ENCODE measurements around the gene CDK8. TPM values are rescaled to one million over a fixed set of nuclear protein-coding genes. Genes with fewer than 3 reads are reported as not detected.

CDK8 gene
- total and polyA plus RNA-seq, 8 donors = 9.4 to 48.4 (median 13.1) TPM

DNA sequence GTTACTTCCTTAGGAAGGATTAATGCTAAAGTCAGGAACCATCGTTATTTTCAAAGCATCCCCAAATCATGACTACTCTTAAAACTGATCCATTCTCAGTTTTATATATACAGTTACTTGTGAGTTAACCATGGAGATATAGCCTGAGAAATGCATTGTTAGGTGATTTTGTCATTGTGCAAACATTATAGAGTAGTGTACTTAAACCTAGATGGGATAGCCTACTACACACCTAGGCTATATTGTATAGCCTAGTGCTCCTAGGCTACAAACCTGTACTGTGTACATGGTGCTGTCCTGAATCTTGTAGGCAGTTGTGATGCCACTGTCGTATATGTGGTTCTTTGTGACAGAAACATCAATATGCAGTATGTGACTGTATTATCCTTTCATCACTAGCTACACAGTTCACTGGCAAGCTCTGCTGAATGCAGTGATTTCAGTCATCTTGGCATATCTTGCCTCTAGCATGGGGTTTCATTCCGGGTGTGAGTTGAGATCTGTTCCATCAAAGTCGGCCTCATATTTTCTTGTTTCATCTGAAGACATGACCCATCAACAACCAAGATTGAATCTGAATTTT is 45.3 kb downstream of the CDK8 start:
- intact Hi-C loops (cut with DNase I; ENCODE audit: low total_unique reads) = no loop called here
- WGBS, 5 donors = 85 to 91% (median 86%) methylated on average over 4 of the region's 4 CpGs
- H3K9me3 ChIP-seq = no peaks in the 10 kb centered on the region
- peaks cover 0 to 23% (median 9%) of the 10 kb centered on the region in 4 donors for H3K4me1 ChIP-seq
- TF ChIP-seq EP300 (IDR thresholded peaks at IDR 0.05) = no peak
- TF ChIP-seq, protein P1, sequence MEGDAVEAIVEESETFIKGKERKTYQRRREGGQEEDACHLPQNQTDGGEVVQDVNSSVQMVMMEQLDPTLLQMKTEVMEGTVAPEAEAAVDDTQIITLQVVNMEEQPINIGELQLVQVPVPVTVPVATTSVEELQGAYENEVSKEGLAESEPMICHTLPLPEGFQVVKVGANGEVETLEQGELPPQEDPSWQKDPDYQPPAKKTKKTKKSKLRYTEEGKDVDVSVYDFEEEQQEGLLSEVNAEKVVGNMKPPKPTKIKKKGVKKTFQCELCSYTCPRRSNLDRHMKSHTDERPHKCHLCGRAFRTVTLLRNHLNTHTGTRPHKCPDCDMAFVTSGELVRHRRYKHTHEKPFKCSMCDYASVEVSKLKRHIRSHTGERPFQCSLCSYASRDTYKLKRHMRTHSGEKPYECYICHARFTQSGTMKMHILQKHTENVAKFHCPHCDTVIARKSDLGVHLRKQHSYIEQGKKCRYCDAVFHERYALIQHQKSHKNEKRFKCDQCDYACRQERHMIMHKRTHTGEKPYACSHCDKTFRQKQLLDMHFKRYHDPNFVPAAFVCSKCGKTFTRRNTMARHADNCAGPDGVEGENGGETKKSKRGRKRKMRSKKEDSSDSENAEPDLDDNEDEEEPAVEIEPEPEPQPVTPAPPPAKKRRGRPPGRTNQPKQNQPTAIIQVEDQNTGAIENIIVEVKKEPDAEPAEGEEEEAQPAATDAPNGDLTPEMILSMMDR (IDR thresholded peaks at IDR 0.05) = no peak
- TF ChIP-seq POLR2AphosphoS5 (IDR thresholded peaks at IDR 0.05) = no peak
- H3K27me3 ChIP-seq = no peaks in the 10 kb centered on the region
- no peak for DNase-seq
- no peak overlapping the region for H3K27ac ChIP-seq
- H3K4me3 ChIP-seq = no peak overlapping the region
- no peaks in the 10 kb centered on the region for H3K36me3 ChIP-seq

DNA sequence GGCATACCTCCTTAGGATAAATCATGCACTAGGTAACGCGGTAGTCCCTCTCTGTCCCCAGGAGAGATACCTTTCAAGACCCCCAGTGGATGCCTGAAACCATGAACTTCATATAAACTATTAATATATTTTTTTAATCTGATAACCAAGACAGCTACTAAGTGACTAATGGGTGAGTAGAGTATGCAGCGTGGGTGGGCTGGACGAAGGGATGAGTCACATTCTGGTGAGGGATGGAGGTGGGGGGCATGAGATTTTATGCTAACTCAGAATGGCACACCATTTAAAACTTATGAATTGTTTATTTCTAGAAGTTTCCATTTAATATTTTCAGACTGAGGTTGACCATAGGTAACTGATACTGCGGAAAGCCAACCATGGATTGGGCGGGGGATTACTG is 46.2 kb downstream of the CDK8 start:
- H3K36me3 ChIP-seq = no peaks in the 10 kb centered on the region
- H3K4me3 ChIP-seq = no peak overlapping the region
- TF ChIP-seq POLR2AphosphoS5 (IDR thresholded peaks at IDR 0.05) (no peak), POLR2A (IDR thresholded peaks at IDR 0.05) (no peak), EP300 (IDR thresholded peaks at IDR 0.05) (no peak)
- TF ChIP-seq, protein P1 (IDR thresholded peaks at IDR 0.05) = no peak
- no peaks in the 10 kb centered on the region for H3K27me3 ChIP-seq
- intact Hi-C loops (cut with DNase I; ENCODE audit: low total_unique reads) = no loop called here
- H3K4me1 ChIP-seq = peaks cover 0 to 26% (median 9%) of the 10 kb centered on the region in 4 donors
- 79 to 94% (median 90%) methylated on average over 6 of the region's 6 CpGs for WGBS, 5 donors
- no peak overlapping the region for H3K27ac ChIP-seq
- no peak for DNase-seq
- no peaks in the 10 kb centered on the region for H3K9me3 ChIP-seq

DNA sequence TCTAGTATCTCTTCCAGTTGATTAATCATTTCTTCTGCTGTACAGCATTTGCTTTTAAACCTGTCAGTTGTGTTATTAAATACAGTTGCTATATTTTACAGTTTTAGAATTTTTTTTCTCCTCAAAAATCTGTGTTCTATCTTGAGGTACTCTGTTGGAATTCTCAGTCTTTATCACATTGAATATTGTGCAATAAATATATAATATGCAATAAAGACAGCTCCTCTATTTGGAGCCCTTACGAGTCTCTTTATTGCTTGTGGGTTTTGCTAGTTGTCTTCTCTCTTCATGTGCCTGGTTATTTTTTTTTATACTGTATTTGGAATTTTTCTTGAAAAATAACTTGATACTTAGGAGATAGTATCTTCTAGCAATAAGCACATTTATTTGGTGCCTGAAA is 51.7 kb downstream of the CDK8 start:
- 87 to 96% (median 90%) methylated on average over 1 of the region's 1 CpG for WGBS, 5 donors
- Histone ChIP-seq H3K9me3 (no peaks in the 10 kb centered on the region), H3K4me3 (no peak overlapping the region), H3K27me3 (no peaks in the 10 kb centered on the region), H3K4me1 (peaks cover 0 to 16% (median 3%) of the 10 kb centered on the region in 4 donors), H3K27ac (no peak overlapping the region), H3K36me3 (no peaks in the 10 kb centered on the region)
- no peak for DNase-seq
- intact Hi-C loops (cut with DNase I; ENCODE audit: low total_unique reads) = no loop called here
- TF ChIP-seq POLR2A (IDR thresholded peaks at IDR 0.05) (no peak), POLR2AphosphoS5 (IDR thresholded peaks at IDR 0.05) (no peak), EP300 (IDR thresholded peaks at IDR 0.05) (no peak)
- TF ChIP-seq, protein P1 (IDR thresholded peaks at IDR 0.05) = no peak

DNA sequence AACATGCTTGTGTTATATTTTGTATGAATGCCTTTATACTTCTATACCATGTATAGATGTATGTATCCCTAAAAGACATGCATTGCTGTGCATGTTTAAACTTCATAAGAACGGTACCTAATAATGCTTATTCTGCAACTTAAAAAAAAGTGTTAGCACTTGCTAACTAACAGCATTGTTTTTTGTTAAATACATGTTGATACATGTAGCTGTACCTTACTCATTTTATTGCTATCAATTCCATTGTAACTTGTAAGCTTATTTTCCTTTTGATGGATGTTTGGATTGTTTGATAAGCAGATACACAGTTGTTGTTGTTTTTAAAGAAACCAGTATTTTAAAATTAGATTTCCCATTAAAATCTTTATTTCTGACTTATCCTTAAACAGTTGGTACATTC is 53.8 kb downstream of the CDK8 start:
- intact Hi-C loops (cut with DNase I; ENCODE audit: low total_unique reads) = no loop called here
- Histone ChIP-seq H3K4me3 (no peak overlapping the region), H3K9me3 (no peaks in the 10 kb centered on the region), H3K36me3 (no peaks in the 10 kb centered on the region), H3K27me3 (no peaks in the 10 kb centered on the region), H3K4me1 (peaks cover 0 to 16% (median 3%) of the 10 kb centered on the region in 4 donors), H3K27ac (no peak overlapping the region)
- WGBS, 5 donors = 87 to 96% (median 91%) methylated on average over 1 of the region's 1 CpG
- no peak for TF ChIP-seq EP300 (IDR thresholded peaks at IDR 0.05)
- TF ChIP-seq POLR2A (IDR thresholded peaks at IDR 0.05) = no peak
- TF ChIP-seq POLR2AphosphoS5 (IDR thresholded peaks at IDR 0.05) = no peak
- TF ChIP-seq, protein P1 (IDR thresholded peaks at IDR 0.05) = no peak
- DNase-seq = no peak
